HEK293T (cell line): ENCODE data around the gene CDH4.

Experiments
- BHLHE40 ChIP-seq: fragments of 450-650 bp; IDR thresholded peaks from 2 replicates; pipeline ENCODE4 v1.6.1; 2016; ENCODE audit warnings: mild to moderate bottlenecking, moderate library complexity, borderline replicate concordance
- CTBP1 ChIP-seq: fragments of 450-650 bp; IDR thresholded peaks from 2 replicates; pipeline ENCODE4 v1.6.1; 2016; ENCODE audit warnings: borderline replicate concordance
- FOXA1 ChIP-seq: fragments of 450-650 bp; IDR thresholded peaks from 2 replicates; pipeline ENCODE4 v1.6.1; 2016; ENCODE audit warnings: mild to moderate bottlenecking
- FOXK2 ChIP-seq: fragments of 450-650 bp; IDR thresholded peaks from 2 replicates; pipeline ENCODE4 v1.6.1; 2016; ENCODE audit warnings: mild to moderate bottlenecking
- FOXM1 ChIP-seq: fragments of 450-650 bp; IDR thresholded peaks from 2 replicates; pipeline ENCODE4 v1.6.1; 2017; ENCODE audit warnings: mild to moderate bottlenecking, borderline replicate concordance
- SP1 ChIP-seq: fragments of 450-650 bp; IDR thresholded peaks from 2 replicates; pipeline ENCODE4 v1.6.1; 2017
- SUZ12 ChIP-seq: fragments of 450-650 bp; IDR thresholded peaks from 2 replicates; pipeline ENCODE4 v1.6.1; 2016; ENCODE audit warnings: mild to moderate bottlenecking
- ZNF384 ChIP-seq: fragments of 450-650 bp; IDR thresholded peaks from 2 replicates; pipeline ENCODE4 v1.6.1; 2016
- TF ChIP-seq, protein P1 (sequence below): fragments of 450-650 bp; IDR thresholded peaks from 2 replicates; pipeline ENCODE4 v1.6.1; 2016

DNA sequence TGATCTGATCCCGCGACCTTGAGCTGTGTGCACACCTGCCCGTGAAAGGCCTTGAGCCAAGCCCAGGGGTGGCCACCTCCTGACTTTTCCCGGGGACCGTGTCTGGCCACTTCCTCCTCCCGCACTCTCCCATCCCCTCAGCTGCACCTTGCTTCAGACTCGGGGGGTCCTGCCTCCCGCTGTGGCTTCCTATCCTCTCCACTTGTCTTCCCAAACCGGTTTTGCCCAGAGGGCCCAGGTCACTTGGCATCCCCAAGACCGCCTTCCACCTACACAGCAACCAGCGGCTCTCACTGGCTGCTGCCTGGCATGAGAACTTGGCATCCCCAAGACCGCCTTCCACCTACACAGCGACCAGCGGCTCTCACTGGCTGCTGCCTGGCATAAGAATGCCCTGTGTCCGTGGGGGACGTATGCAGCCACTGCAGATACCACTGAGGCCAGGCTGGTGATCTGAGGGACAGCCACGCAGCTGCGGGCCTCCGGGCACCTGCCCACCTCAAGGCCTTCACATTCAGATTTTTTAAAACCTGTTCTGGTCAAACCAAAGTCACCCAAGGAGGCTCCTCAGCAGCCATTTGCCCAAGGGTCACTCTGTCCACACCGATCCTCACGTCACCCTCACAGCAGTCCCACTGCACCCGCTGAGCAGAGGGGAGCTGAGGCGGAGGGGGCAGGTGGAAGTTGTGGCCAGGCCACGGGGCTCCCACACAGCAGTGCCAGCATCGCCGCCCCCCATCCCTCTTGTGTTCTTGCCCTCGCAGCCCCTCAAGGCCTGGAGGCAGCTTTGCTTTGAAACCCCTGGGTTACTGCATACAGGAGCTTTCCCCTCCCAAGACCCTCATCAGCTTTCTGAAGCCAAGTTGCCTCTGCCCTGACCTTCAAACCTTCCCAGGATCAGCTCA is 568.1 kb downstream of the CDH4 start:
- no peak for TF ChIP-seq FOXA1
- TF ChIP-seq FOXM1 = no peak
- no peak for TF ChIP-seq SUZ12
- TF ChIP-seq, protein P1, sequence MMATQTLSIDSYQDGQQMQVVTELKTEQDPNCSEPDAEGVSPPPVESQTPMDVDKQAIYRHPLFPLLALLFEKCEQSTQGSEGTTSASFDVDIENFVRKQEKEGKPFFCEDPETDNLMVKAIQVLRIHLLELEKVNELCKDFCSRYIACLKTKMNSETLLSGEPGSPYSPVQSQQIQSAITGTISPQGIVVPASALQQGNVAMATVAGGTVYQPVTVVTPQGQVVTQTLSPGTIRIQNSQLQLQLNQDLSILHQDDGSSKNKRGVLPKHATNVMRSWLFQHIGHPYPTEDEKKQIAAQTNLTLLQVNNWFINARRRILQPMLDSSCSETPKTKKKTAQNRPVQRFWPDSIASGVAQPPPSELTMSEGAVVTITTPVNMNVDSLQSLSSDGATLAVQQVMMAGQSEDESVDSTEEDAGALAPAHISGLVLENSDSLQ = no peak
- no peak for TF ChIP-seq ZNF384
- TF ChIP-seq SP1 = no peak
- no peak for TF ChIP-seq FOXK2
- no peak for TF ChIP-seq CTBP1
- TF ChIP-seq BHLHE40 = no peak
